Activated effector memory CD4-positive, alpha-beta T cell treated with anti-CD3 and anti-CD28 coated beads, Interleukin-2, amount 50 U/mL, for 16 hours (primary cell): ENCODE results near the gene CDK1.

Source experiments
- DNase-seq: peaks from one replicate; pipeline ENCODE4 v3.0.0-alpha.2; 2020

CDK1 gene

GRCh38 chr10:60778214-60778970 lies at the start of gene CDK1:
Gene CDK1, plus strand, starts transcription at chr10:60778478. Its CDS starts 1,688 bp downstream, at chr10:60780166.
- peak; percentile 97 for DNase-seq

GRCh38 chr10:60729106-60729505 lies 49.2 kb upstream of the CDK1 start:
- no peak for DNase-seq

- DNase-seq, result peak; percentile 72
Measured at GRCh38 chr10:60731134-60731885, 47.0 kb upstream of the CDK1 start.

- peak; percentile 68 for DNase-seq
Measured at GRCh38 chr10:60732198-60732806, 46.0 kb upstream of the CDK1 start.

GRCh38 chr10:60732807-60733516 lies 45.3 kb upstream of the CDK1 start:
- peak; percentile 83 for DNase-seq

GRCh38 chr10:60733517-60733822 lies 44.8 kb upstream of the CDK1 start:
- no peak for DNase-seq

- DNase-seq, result no peak
Measured at GRCh38 chr10:60733826-60734225, 44.5 kb upstream of the CDK1 start.

- no peak for DNase-seq
Measured at GRCh38 chr10:60734226-60734625, 44.1 kb upstream of the CDK1 start.

GRCh38 chr10:60735244-60735643 lies 43.0 kb upstream of the CDK1 start:
- DNase-seq, result no peak

- no peak for DNase-seq
Measured at GRCh38 chr10:60737242-60737641, 41.0 kb upstream of the CDK1 start.

- DNase-seq, result no peak
Measured at GRCh38 chr10:60739558-60739957, 38.7 kb upstream of the CDK1 start.

- DNase-seq, result no peak
Measured at GRCh38 chr10:60742512-60742911, 35.8 kb upstream of the CDK1 start.

- no peak for DNase-seq
Measured at GRCh38 chr10:60747817-60748469, 30.3 kb upstream of the CDK1 start.

- no peak for DNase-seq
Measured at GRCh38 chr10:60753152-60753551, 25.1 kb upstream of the CDK1 start.

- DNase-seq, result no peak
Measured at GRCh38 chr10:60753817-60754216, 24.5 kb upstream of the CDK1 start.

GRCh38 chr10:60757420-60757895 lies 20.8 kb upstream of the CDK1 start:
- DNase-seq, result no peak

- no peak for DNase-seq
Measured at GRCh38 chr10:60759181-60759580, 19.1 kb upstream of the CDK1 start.

- DNase-seq, result no peak
Measured at GRCh38 chr10:60760711-60761210, 17.5 kb upstream of the CDK1 start.

GRCh38 chr10:60762554-60762953 lies 15.7 kb upstream of the CDK1 start:
- no peak for DNase-seq

GRCh38 chr10:60767424-60767823 lies 10.9 kb upstream of the CDK1 start:
- no peak for DNase-seq

GRCh38 chr10:60769406-60769805 lies 8.9 kb upstream of the CDK1 start:
- DNase-seq, result no peak

- DNase-seq, result no peak
Measured at GRCh38 chr10:60777696-60778213, 523 bp upstream of the CDK1 start.
